Measurements from ENCODE around the gene MYH14. TPM values are rescaled to one million over a fixed set of nuclear protein-coding genes. Genes with fewer than 3 reads are reported as not detected.

MYH14 gene
- total RNA-seq, 2 experiments from 2014 or later = not detected

DNA sequence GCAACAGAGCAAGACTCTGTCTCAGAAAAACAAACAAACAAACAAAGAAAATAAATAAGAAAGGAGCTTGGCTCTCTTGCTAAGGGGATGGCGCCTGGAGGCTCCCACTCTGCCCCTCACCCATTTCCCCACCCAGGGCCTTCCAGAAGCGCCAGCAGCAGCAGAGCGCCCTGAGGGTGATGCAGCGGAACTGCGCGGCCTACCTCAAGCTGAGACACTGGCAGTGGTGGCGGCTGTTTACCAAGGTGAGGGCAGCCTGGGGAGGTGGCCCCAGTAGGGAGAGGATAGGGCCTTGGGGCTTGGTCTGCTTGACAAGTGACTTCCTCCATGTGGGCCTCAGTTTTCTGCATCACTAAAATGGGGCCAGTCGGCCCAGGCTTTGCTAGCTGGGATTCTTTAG lies 59.8 kb downstream of the MYH14 start:
- no peaks in the 10 kb centered on the region for H3K36me3 Mint-ChIP-seq (ENCODE audit: low read depth)
- intact Hi-C loops (cut with micrococcal nuclease) = no loop called here
- H3K4me3 Mint-ChIP-seq = no peak overlapping the region
- POLR2A ChIA-PET = no interaction called here
- CTCF ChIA-PET = interaction anchor here (1.4 kb wide), 1 partner anchor 25 kb away, joined by 3 read pairs; no protein-coding TSS in a partner anchor
- ATAC-seq (no peak), DNase-seq (no peak)
- H3K9me3 Mint-ChIP-seq = no peaks in the 10 kb centered on the region
- TF ChIP-seq, protein P1, sequence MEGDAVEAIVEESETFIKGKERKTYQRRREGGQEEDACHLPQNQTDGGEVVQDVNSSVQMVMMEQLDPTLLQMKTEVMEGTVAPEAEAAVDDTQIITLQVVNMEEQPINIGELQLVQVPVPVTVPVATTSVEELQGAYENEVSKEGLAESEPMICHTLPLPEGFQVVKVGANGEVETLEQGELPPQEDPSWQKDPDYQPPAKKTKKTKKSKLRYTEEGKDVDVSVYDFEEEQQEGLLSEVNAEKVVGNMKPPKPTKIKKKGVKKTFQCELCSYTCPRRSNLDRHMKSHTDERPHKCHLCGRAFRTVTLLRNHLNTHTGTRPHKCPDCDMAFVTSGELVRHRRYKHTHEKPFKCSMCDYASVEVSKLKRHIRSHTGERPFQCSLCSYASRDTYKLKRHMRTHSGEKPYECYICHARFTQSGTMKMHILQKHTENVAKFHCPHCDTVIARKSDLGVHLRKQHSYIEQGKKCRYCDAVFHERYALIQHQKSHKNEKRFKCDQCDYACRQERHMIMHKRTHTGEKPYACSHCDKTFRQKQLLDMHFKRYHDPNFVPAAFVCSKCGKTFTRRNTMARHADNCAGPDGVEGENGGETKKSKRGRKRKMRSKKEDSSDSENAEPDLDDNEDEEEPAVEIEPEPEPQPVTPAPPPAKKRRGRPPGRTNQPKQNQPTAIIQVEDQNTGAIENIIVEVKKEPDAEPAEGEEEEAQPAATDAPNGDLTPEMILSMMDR (IDR thresholded peaks at IDR 0.05) = no peak
- H3K4me1 Mint-ChIP-seq (ENCODE audit: low read depth) = no peaks in the 10 kb centered on the region
- no peak overlapping the region for H3K27ac Mint-ChIP-seq
- H3K27me3 Mint-ChIP-seq = peaks cover 12% of the 10 kb centered on the region

- TF ChIP-seq, protein P1 (IDR thresholded peaks at IDR 0.05) = no peak
- Mint-ChIP-seq H3K4me1 (ENCODE audit: low read depth) (no peaks in the 10 kb centered on the region), H3K9me3 (no peaks in the 10 kb centered on the region), H3K27ac (no peak overlapping the region), H3K36me3 (ENCODE audit: low read depth) (no peaks in the 10 kb centered on the region), H3K4me3 (no peak overlapping the region), H3K27me3 (peaks cover 12% of the 10 kb centered on the region)
- CTCF ChIA-PET = interaction anchor here (1.6 kb wide), 1 partner anchor 93 kb away, joined by 4 read pairs; no protein-coding TSS in a partner anchor
- POLR2A ChIA-PET = no interaction called here
- DNase-seq = no peak
- no peak for ATAC-seq
- intact Hi-C loops (cut with micrococcal nuclease) = no loop called here
Measured at GRCh38 chr19:50264483-50265186, 61.2 kb downstream of the MYH14 start.

GRCh38 chr19:50266041-50266440 lies 62.6 kb downstream of the MYH14 start:
- CTCF ChIA-PET = no interaction called here
- no peaks in the 10 kb centered on the region for H3K36me3 Mint-ChIP-seq (ENCODE audit: low read depth)
- no peaks in the 10 kb centered on the region for H3K4me1 Mint-ChIP-seq (ENCODE audit: low read depth)
- POLR2A ChIA-PET = no interaction called here
- ATAC-seq (no peak), DNase-seq (no peak)
- H3K27me3 Mint-ChIP-seq = peaks cover 11% of the 10 kb centered on the region
- intact Hi-C loops (cut with micrococcal nuclease) = no loop called here
- no peaks in the 10 kb centered on the region for H3K9me3 Mint-ChIP-seq
- H3K4me3 Mint-ChIP-seq = no peak overlapping the region
- H3K27ac Mint-ChIP-seq = no peak overlapping the region
- TF ChIP-seq, protein P1 (IDR thresholded peaks at IDR 0.05) = no peak

DNA sequence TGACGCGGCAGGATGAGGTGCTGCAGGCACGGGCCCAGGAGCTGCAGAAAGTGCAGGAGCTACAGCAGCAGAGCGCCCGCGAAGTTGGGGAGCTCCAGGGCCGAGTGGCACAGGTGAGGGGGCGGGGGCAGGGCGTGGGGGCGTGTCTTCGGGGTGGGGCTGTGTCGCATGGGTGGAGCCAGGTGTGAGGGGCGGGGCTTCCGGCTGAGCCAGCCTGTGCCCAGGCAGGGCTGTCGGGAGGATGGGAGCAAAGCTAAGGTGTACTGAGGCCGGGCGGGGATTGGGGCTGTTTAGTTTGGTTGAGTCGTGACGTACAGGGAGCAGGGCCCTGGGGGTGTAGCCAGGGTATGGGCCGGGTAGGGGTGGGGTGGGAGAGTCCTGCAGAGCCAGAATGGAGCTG lies 63.5 kb downstream of the MYH14 start:
- no peak overlapping the region for H3K27ac Mint-ChIP-seq
- peaks cover 11% of the 10 kb centered on the region for H3K27me3 Mint-ChIP-seq
- H3K4me1 Mint-ChIP-seq (ENCODE audit: low read depth) = no peaks in the 10 kb centered on the region
- peak; percentile 80 for ATAC-seq
- H3K4me3 Mint-ChIP-seq = no peak overlapping the region
- TF ChIP-seq, protein P1 (IDR thresholded peaks at IDR 0.05) = no peak
- CTCF ChIA-PET = no interaction called here
- POLR2A ChIA-PET = interaction anchor here (0.6 kb wide), 1 partner anchor 1422 kb away, joined by 4 read pairs; no protein-coding TSS in a partner anchor
- no peaks in the 10 kb centered on the region for H3K36me3 Mint-ChIP-seq (ENCODE audit: low read depth)
- peak; percentile 47 for DNase-seq
- intact Hi-C loops (cut with micrococcal nuclease) = no loop called here
- H3K9me3 Mint-ChIP-seq = no peaks in the 10 kb centered on the region

GRCh38 chr19:50268041-50268440 lies 64.6 kb downstream of the MYH14 start:
- TF ChIP-seq, protein P1 (IDR thresholded peaks at IDR 0.05) = no peak
- CTCF ChIA-PET = interaction anchor here (0.9 to 1.5 kb wide), 2 partner anchors 9 to 16 kb away, joined by 3 to 6 read pairs; no protein-coding TSS in a partner anchor
- no peak overlapping the region for H3K27ac Mint-ChIP-seq

More at GRCh38 chr19:50268041-50268440, 64.6 kb downstream of the MYH14 start:
- POLR2A ChIA-PET = no interaction called here
- no peak for DNase-seq
- H3K4me1 Mint-ChIP-seq (ENCODE audit: low read depth) = no peaks in the 10 kb centered on the region
- H3K36me3 Mint-ChIP-seq (ENCODE audit: low read depth) = no peaks in the 10 kb centered on the region
- no peak overlapping the region for H3K4me3 Mint-ChIP-seq
- peaks cover 13% of the 10 kb centered on the region for H3K27me3 Mint-ChIP-seq
- H3K9me3 Mint-ChIP-seq = no peaks in the 10 kb centered on the region
- ATAC-seq = no peak
- intact Hi-C loops (cut with micrococcal nuclease) = no loop called here
